Activated gamma-delta T cell treated with anti-CD3 and anti-CD28 coated beads, Interleukin-2, amount 50 U/mL, for 16 hours (primary cell): ENCODE results near the gene JUN.

Experiments
- DNase-seq: peaks from one replicate; pipeline ENCODE4 v3.0.0-alpha.2; 2020; ENCODE audit warnings: low read depth

Gene JUN

GRCh38 chr1:58783993-58784757, at the start of gene JUN:
TSS of gene JUN (minus strand) at chr1:58784047. CDS start at chr1:58783070, 977 bp downstream.
- DNase-seq = peak; percentile 98

GRCh38 chr1:58833166-58833565, 49.3 kb upstream of the JUN start:
- no peak for DNase-seq

GRCh38 chr1:58830291-58830690, 46.4 kb upstream of the JUN start:
- DNase-seq = no peak

GRCh38 chr1:58829866-58830265, 46.0 kb upstream of the JUN start:
- no peak for DNase-seq

GRCh38 chr1:58827298-58827697, 43.5 kb upstream of the JUN start:
- DNase-seq = no peak

GRCh38 chr1:58824753-58825389, 41.0 kb upstream of the JUN start:
- no peak for DNase-seq

- no peak for DNase-seq
Observed at GRCh38 chr1:58823481-58824010, 39.7 kb upstream of the JUN start.

GRCh38 chr1:58821309-58821708, 37.5 kb upstream of the JUN start:
- DNase-seq = no peak

GRCh38 chr1:58818976-58819375, 35.1 kb upstream of the JUN start:
- DNase-seq = no peak

- DNase-seq = no peak
Observed at GRCh38 chr1:58818075-58818474, 34.2 kb upstream of the JUN start.

- DNase-seq = no peak
Observed at GRCh38 chr1:58816747-58817221, 32.9 kb upstream of the JUN start.

- DNase-seq = peak; percentile 75
Observed at GRCh38 chr1:58816072-58816746, 32.4 kb upstream of the JUN start.

- no peak for DNase-seq
Observed at GRCh38 chr1:58815686-58816071, 31.8 kb upstream of the JUN start.

- DNase-seq = peak; percentile 22
Observed at GRCh38 chr1:58815069-58815685, 31.3 kb upstream of the JUN start.

- DNase-seq = no peak
Observed at GRCh38 chr1:58814251-58815068, 30.6 kb upstream of the JUN start.

- no peak for DNase-seq
Observed at GRCh38 chr1:58813801-58814200, 30.0 kb upstream of the JUN start.

- no peak for DNase-seq
Observed at GRCh38 chr1:58813361-58813760, 29.5 kb upstream of the JUN start.

- peak; percentile 33 for DNase-seq
Observed at GRCh38 chr1:58812926-58813325, 29.1 kb upstream of the JUN start.

GRCh38 chr1:58812468-58812867, 28.6 kb upstream of the JUN start:
- DNase-seq = no peak

GRCh38 chr1:58811303-58811702, 27.5 kb upstream of the JUN start:
- no peak for DNase-seq

GRCh38 chr1:58809325-58810010, 25.6 kb upstream of the JUN start:
- no peak for DNase-seq
